ENCODE measurements around the gene NOX5. TPM values are rescaled to one million over a fixed set of nuclear protein-coding genes. Genes with fewer than 3 reads are reported as not detected.

The NOX5 gene
- polyA plus RNA-seq, 1 experiment, result 0.15 TPM

DNA sequence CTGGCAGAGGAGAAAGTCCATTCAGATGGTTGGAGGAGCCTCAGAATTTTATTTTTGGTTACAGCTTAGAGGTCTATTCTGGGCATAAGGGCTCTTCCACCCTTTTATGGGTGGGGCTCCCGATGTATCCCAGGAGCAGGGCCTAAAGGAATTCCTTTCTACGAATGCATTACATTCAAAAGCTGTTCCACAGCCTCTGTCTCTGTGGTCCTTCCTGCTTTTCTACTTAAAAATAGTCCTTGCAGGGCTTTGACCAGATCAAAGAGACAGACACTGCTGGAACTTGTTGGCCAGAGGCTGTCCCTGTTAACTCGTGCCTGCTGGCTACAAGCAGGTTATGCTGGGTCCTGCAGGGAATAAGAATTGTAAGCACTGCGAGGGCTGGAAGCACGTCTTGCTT, 14.4 kb upstream of the NOX5 start:
- TF ChIP-seq, protein P1, sequence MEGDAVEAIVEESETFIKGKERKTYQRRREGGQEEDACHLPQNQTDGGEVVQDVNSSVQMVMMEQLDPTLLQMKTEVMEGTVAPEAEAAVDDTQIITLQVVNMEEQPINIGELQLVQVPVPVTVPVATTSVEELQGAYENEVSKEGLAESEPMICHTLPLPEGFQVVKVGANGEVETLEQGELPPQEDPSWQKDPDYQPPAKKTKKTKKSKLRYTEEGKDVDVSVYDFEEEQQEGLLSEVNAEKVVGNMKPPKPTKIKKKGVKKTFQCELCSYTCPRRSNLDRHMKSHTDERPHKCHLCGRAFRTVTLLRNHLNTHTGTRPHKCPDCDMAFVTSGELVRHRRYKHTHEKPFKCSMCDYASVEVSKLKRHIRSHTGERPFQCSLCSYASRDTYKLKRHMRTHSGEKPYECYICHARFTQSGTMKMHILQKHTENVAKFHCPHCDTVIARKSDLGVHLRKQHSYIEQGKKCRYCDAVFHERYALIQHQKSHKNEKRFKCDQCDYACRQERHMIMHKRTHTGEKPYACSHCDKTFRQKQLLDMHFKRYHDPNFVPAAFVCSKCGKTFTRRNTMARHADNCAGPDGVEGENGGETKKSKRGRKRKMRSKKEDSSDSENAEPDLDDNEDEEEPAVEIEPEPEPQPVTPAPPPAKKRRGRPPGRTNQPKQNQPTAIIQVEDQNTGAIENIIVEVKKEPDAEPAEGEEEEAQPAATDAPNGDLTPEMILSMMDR (IDR thresholded peaks at IDR 0.05; ENCODE audit: low read depth, low read length), result no peak
- Histone ChIP-seq H3K27me3 (ENCODE audit: control insufficient read depth, insufficient read depth, low read length) (peaks cover 27% of the 10 kb centered on the region), H3K9me3 (ENCODE audit: control insufficient read depth, insufficient read depth, low read length) (no peaks in the 10 kb centered on the region), H3K4me3 (ENCODE audit: low read depth, low read length) (no peak overlapping the region), H3K27ac (ENCODE audit: low read depth, low read length) (no peak overlapping the region)
- ChIA-PET CTCF (interaction anchor here (0.9 kb wide), 1 partner anchor 124 kb away, joined by 3 read pairs; no protein-coding TSS in a partner anchor), POLR2A (no interaction called here)
- DNase-seq (ENCODE audit: low read depth, low spot score), result no peak

DNA sequence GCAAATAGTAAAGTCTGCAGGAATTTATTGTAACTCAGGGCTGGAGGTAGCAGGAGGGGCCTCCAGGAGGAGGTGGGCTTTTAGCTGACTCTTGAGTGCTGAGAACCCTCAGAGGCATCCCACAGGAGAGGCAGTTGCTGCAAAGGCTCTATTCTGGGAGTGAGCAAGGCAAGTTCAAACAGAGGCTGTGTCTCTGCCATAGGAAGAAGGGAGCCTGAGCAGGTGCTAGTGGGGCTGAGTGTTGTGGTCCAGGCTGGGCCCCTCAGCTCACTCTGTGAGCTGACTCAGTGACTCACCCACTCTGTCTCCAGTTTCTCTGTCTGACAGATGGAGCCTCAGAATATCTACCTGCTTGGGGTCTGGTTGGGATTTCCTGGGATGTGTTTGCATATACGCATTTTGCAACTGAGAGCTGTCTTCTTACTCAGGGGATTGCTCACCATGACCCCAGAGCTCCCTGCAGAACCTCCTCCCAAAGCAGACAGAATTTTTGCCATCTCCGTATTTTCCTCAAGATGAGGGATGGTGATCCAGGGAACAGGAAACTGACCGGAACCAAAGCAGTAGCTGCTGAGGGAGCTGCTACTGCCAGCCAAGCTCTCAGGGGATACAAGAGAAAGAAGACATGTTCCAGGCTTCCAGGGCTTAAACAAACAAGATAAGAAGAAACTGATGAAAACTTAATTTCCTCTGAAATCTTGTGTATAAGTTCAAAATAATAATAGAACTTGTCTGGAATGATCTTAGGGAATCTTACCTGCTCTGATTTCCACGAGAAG, 13.6 kb upstream of the NOX5 start:
- ChIA-PET CTCF (no interaction called here), POLR2A (no interaction called here)
- peaks cover 27% of the 10 kb centered on the region for H3K27me3 ChIP-seq (ENCODE audit: control insufficient read depth, insufficient read depth, low read length)
- H3K9me3 ChIP-seq (ENCODE audit: control insufficient read depth, insufficient read depth, low read length), result no peaks in the 10 kb centered on the region
- H3K27ac ChIP-seq (ENCODE audit: low read depth, low read length), result no peak overlapping the region
- H3K4me3 ChIP-seq (ENCODE audit: low read depth, low read length), result no peak overlapping the region
- DNase-seq (ENCODE audit: low read depth, low spot score), result no peak
- TF ChIP-seq, protein P1 (IDR thresholded peaks at IDR 0.05; ENCODE audit: low read depth, low read length), result no peak

DNA sequence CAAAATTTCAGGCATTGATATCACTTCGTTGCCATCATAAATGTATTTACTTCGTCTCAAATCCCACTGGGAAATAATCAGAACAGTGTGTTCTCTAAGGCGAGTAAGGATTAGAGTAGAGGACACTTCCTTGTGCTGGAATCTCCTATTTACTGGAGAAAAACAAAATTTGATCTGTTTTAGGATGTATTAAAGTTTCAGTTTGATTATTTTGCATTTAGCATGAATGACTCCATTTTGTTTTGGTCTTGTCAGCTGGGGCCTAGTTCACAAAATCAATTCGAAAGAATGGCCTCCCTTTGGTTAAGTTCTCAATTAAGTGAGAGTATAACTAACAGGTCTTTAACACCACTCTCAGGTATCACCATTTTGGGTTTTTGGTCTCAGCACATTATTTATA, 11.7 kb upstream of the NOX5 start:
- ChIA-PET POLR2A (no interaction called here), CTCF (interaction anchor here (0.8 kb wide), 1 partner anchor 52 kb away, joined by 3 read pairs; no protein-coding TSS in a partner anchor)
- Histone ChIP-seq H3K9me3 (ENCODE audit: control insufficient read depth, insufficient read depth, low read length) (peaks cover 5% of the 10 kb centered on the region; the same call in 1 of the 2 replicates), H3K27me3 (ENCODE audit: control insufficient read depth, insufficient read depth, low read length) (peaks cover 20% of the 10 kb centered on the region), H3K4me3 (ENCODE audit: low read depth, low read length) (no peak overlapping the region), H3K27ac (ENCODE audit: low read depth, low read length) (no peak overlapping the region)
- no peak for DNase-seq (ENCODE audit: low read depth, low spot score)
- TF ChIP-seq, protein P1 (IDR thresholded peaks at IDR 0.05; ENCODE audit: low read depth, low read length), result no peak

DNA sequence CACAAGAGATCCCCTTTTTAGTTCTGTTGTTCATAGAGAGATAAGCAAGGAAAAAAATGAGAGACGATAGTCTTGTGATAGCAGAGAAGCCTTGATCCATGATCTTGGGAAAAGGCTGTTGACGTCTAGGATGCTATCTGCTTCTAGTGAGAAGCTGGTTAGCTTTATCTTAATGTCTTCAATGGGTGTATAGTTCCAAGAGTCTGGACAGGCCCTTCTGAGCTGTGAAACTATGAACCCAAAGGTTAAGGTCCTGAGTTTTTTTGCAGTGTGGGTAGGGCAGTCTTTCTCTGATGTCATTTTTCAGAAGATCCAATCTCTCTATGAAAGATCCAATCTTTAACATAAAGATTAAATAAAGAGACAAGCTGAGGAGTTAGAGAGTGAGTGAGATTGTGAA, 10.5 kb upstream of the NOX5 start:
- POLR2A ChIA-PET, result no interaction called here
- Histone ChIP-seq H3K27ac (ENCODE audit: low read depth, low read length) (no peak overlapping the region), H3K4me3 (ENCODE audit: low read depth, low read length) (no peak overlapping the region), H3K27me3 (ENCODE audit: control insufficient read depth, insufficient read depth, low read length) (peaks cover 13% of the 10 kb centered on the region), H3K9me3 (ENCODE audit: control insufficient read depth, insufficient read depth, low read length) (peaks cover 6% of the 10 kb centered on the region; the same call in 1 of the 2 replicates)
- CTCF ChIA-PET, result no interaction called here
- no peak for DNase-seq (ENCODE audit: low read depth, low spot score)
- TF ChIP-seq, protein P1 (IDR thresholded peaks at IDR 0.05; ENCODE audit: low read depth, low read length), result no peak

DNA sequence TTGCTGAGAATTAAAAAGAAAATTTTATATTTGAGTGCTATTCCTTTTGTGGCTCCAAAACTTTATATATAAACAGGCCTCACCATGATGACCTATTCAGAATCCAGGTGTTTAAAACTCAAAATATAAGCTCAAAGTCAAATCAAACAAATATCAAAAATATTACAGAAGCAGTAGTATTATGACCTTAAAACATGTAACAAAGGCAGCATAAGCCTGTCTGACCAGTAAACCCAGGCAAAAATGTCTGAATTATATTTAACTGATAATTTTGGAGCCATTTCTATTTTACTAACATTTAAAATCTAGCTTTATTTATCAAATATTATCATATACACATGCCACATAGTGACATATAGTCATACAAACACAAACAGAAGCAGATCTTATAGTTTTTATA, 6.4 kb upstream of the NOX5 start:
- Histone ChIP-seq H3K27me3 (ENCODE audit: control insufficient read depth, insufficient read depth, low read length) (peaks cover 18% of the 10 kb centered on the region), H3K4me3 (ENCODE audit: low read depth, low read length) (no peak overlapping the region), H3K27ac (ENCODE audit: low read depth, low read length) (no peak overlapping the region), H3K9me3 (ENCODE audit: control insufficient read depth, insufficient read depth, low read length) (peaks cover 6% of the 10 kb centered on the region; the same call in 1 of the 2 replicates)
- TF ChIP-seq, protein P1 (IDR thresholded peaks at IDR 0.05; ENCODE audit: low read depth, low read length), result no peak
- no peak for DNase-seq (ENCODE audit: low read depth, low spot score)
- ChIA-PET CTCF (interaction anchor here (1.0 kb wide), 1 partner anchor 24 kb away, joined by 3 read pairs; no protein-coding TSS in a partner anchor), POLR2A (no interaction called here)

Measured in AG04450 (cell line).